ENCODE results near the gene ID2. TPM values are rescaled to one million over a fixed set of nuclear protein-coding genes. Genes with fewer than 3 reads are reported as not detected.

The ID2 gene
- total and polyA plus RNA-seq, 2 of the 13 experiments (the other 11 are each of a cell fraction or from before 2014, with no cell fraction given) = 214 to 719 TPM

GRCh38 chr2:8684878-8685696, 3.2 kb downstream of the ID2 start (continued):
- TF ChIP-seq ZBTB40 (IDR thresholded peaks at IDR 0.05) (no peak), ZBTB40 (CRISPR knock-in tag; IDR thresholded peaks at IDR 0.05) (peak; percentile 84), PAWR (CRISPR knock-in tag; IDR thresholded peaks at IDR 0.05; ENCODE audit: borderline replicate concordance) (no peak), ZBED4 (CRISPR knock-in tag; IDR thresholded peaks at IDR 0.05; ENCODE audit: borderline replicate concordance) (peak; percentile 54; the same call in 1 of the 2 replicates), RNF2 (conservative IDR thresholded peaks at IDR 0.05; ENCODE audit: low read depth) (peak; percentile 76), ZNF709 (CRISPR knock-in tag; IDR thresholded peaks at IDR 0.05) (peak; percentile 26), MYC (CRISPR knock-in tag; IDR thresholded peaks at IDR 0.05; ENCODE audit: borderline replicate concordance) (peak; percentile 94), MNT (IDR thresholded peaks at IDR 0.05) (peak; percentile 49; the same call in 1 of the 2 replicates), ZC3H13 (CRISPR knock-in tag; IDR thresholded peaks at IDR 0.05) (peak; percentile 97), NR2F2 (IDR thresholded peaks at IDR 0.05; ENCODE audit: borderline replicate concordance, low read depth) (0 out of 2 replicates have a peak, but pooled peaks have one; percentile 12), PHF5A (CRISPR knock-in tag; IDR thresholded peaks at IDR 0.05; ENCODE audit: low read depth, unreplicated experiment) (no peak), NFE2 (CRISPR knock-in tag; IDR thresholded peaks at IDR 0.05) (no peak), SKI (IDR thresholded peaks at IDR 0.05; ENCODE audit: partially characterized antibody) (peak; percentile 60), CEBPB (IDR thresholded peaks at IDR 0.05; ENCODE audit: borderline replicate concordance, low read depth, low read length) (no peak), NKX3-1 (CRISPR knock-in tag; IDR thresholded peaks at IDR 0.05) (peak; percentile 5; the same call in 1 of the 2 replicates)

Measured in HepG2 (cell line).